ENCODE data around the gene ZBTB42. TPM values are rescaled to one million over a fixed set of nuclear protein-coding genes. Genes with fewer than 3 reads are reported as not detected.

ZBTB42 gene
- total RNA-seq, 1 donor from 2014 or later: 3.1 TPM

- Mint-ChIP-seq H3K36me3 (ENCODE audit: unreplicated experiment) (peaks cover 2% of the 10 kb centered on the region), H3K9me3 (ENCODE audit: unreplicated experiment) (no peaks in the 10 kb centered on the region), H3K4me3 (ENCODE audit: unreplicated experiment) (no peak overlapping the region), H3K27me3 (ENCODE audit: unreplicated experiment) (no peaks in the 10 kb centered on the region), H3K4me1 (ENCODE audit: unreplicated experiment) (peaks cover 18% of the 10 kb centered on the region), H3K27ac (ENCODE audit: unreplicated experiment) (no peak overlapping the region)
- DNase-seq (ENCODE audit: extremely low spot score, unreplicated experiment): no peak
- no peak for TF ChIP-seq CTCF (IDR thresholded peaks at IDR 0.05)
Measured at GRCh38 chr14:104786726-104787675, 13.9 kb upstream of the ZBTB42 start.

DNA sequence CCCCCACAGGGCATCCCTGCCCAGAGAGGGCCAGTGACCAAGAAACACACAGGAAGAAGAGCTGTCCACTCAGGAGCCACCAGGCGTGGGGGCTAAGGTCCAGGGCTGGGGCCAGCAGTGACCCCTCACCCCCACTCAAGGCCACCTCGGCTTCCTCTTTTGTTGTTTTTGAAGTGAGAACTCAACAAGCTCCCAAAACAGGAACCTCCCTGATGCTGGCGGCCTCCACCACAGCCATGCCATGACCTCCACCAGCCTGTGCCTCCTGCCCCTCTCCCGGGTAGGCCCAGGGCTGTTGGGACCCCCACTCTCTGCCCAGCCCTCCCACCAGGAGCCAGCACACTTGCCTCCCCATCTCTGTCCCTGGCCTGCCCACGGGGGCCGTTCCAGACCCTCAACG is 13.2 kb upstream of the ZBTB42 start:
- Mint-ChIP-seq H3K27ac (ENCODE audit: unreplicated experiment) (no peak overlapping the region), H3K27me3 (ENCODE audit: unreplicated experiment) (no peaks in the 10 kb centered on the region), H3K4me3 (ENCODE audit: unreplicated experiment) (no peak overlapping the region), H3K9me3 (ENCODE audit: unreplicated experiment) (no peaks in the 10 kb centered on the region), H3K36me3 (ENCODE audit: unreplicated experiment) (peaks cover 2% of the 10 kb centered on the region), H3K4me1 (ENCODE audit: unreplicated experiment) (peaks cover 22% of the 10 kb centered on the region)
- no peak for TF ChIP-seq CTCF (IDR thresholded peaks at IDR 0.05)
- no peak for DNase-seq (ENCODE audit: extremely low spot score, unreplicated experiment)

DNA sequence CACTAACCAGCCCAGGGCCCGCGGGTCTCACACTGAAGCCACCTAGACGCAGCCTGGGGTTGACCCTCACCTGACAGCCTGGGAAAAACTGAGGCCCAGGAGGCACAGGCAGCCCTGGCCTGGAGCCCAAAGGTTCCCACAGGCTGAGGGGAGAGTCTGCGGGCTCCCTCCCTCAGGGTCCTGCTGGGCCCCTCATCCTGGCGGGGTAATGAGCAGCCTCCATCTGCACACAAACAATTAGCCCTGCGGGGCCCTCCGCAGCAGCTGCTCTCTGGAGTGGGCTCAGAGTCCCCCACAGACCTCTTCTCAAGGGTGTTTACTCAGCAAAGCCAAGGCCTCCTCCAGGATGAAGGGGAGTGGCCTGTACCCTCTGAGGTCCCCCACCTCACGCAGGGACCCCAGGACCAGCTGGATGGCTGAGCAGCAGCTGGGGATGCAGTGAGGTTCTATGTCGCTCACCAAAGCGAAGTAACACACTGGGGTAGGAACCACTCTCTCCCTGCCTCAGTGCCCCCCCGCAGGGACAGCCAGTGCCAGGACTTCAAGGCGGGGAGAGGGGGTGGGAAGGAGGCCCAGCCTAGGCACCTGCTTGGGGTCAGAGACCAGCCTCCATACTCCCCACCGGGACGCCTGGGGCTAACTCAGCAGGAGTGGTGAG is 12.6 kb upstream of the ZBTB42 start:
- Mint-ChIP-seq H3K4me3 (ENCODE audit: unreplicated experiment) (no peak overlapping the region), H3K27ac (ENCODE audit: unreplicated experiment) (no peak overlapping the region), H3K36me3 (ENCODE audit: unreplicated experiment) (peaks cover 2% of the 10 kb centered on the region), H3K27me3 (ENCODE audit: unreplicated experiment) (no peaks in the 10 kb centered on the region), H3K9me3 (ENCODE audit: unreplicated experiment) (no peaks in the 10 kb centered on the region), H3K4me1 (ENCODE audit: unreplicated experiment) (peaks cover 25% of the 10 kb centered on the region)
- no peak for DNase-seq (ENCODE audit: extremely low spot score, unreplicated experiment)
- TF ChIP-seq CTCF (IDR thresholded peaks at IDR 0.05): no peak

- Mint-ChIP-seq H3K27ac (ENCODE audit: unreplicated experiment) (no peak overlapping the region), H3K27me3 (ENCODE audit: unreplicated experiment) (no peaks in the 10 kb centered on the region), H3K9me3 (ENCODE audit: unreplicated experiment) (no peaks in the 10 kb centered on the region), H3K36me3 (ENCODE audit: unreplicated experiment) (peaks cover 2% of the 10 kb centered on the region), H3K4me3 (ENCODE audit: unreplicated experiment) (no peak overlapping the region), H3K4me1 (ENCODE audit: unreplicated experiment) (peaks cover 32% of the 10 kb centered on the region)
- no peak for DNase-seq (ENCODE audit: extremely low spot score, unreplicated experiment)
- no peak for TF ChIP-seq CTCF (IDR thresholded peaks at IDR 0.05)
Measured at GRCh38 chr14:104788873-104789663, 11.8 kb upstream of the ZBTB42 start.
